ENCODE data around the gene CHST15.
"Not testable (repeated sequence)": the region's sequence is repeated elsewhere in the genome, so short reads cannot be mapped to it uniquely, and the experiment has no call there.

CHST15 gene

DNA sequence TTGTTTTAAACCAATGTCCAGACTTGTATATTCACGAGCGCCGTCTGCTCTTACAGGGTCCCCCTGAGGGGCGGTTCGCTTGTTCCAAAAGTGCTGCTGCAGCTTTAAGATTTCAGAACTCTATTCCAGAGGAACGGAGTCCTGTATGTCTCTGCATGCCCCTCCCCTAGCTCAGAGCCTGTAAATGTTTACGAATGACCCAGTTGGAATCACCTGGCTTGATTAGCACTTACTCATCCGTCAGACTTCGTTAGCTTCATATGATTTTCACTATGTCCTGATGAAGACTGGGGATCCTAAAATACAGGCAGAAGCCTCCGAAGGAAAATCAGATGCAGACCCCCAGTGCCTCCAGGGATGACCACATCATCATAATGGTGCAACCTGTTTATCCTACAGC, 4.5 kb upstream of the CHST15 start:
- DNase-seq: no peak

DNA sequence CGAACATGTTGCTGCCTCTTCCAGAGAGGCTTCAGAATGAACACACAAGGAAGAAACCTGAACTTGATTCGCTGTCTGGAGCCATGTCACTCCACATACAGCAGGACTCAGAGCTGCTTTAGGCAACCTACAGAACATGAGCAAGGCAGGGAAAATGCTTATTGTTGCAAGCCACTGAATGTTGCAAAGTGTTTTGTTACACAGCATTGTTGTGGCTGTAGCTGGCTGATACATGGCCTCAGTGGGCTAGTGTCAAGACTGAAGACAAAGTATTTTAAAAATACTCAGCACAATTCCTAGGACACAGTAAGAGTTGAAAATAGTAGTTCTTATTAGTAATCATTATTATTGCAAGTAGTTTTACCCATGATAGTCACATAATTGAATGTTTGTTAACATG, 3.1 kb upstream of the CHST15 start:
- no peak for DNase-seq

DNA sequence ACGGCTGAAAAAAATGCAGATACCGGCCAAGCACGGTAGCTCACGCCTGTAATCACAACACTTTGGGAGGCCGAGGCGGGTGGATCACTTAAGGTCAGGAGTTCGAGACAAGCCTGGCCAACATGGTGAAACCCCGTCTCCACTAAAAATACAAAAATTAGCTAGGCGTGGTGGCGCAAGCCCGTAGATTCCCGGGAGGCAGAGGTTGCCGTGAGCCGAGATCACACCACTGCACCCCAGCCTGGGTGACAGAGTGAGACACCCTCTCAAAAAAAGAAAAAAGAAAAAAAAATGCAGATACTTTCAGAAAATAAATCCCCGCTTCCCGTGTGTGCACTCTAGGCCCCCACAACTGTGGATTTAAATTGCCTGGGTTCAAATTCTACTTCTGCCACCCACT, 2.4 kb upstream of the CHST15 start:
- DNase-seq: not testable (repeated sequence)

DNA sequence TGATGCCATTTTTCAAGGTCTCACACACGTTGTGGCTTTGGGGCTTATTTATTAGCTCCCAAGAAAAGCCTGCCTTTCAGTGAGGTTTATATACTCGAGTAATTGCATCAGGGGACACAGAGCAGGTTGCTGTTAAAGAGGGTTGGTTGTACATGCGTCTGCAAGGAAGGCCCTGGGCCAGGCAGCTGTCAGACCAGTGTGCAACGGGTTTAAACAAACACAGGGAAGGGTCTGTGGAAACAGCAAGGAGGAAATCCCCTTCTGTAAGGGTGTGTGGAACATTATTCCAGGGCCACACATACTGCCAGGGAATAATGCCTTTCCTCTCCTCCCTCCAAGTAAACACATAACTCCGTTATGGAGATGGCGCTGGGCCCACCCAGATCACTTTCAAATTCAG, 1.7 kb upstream of the CHST15 start:
- no peak for DNase-seq

DNA sequence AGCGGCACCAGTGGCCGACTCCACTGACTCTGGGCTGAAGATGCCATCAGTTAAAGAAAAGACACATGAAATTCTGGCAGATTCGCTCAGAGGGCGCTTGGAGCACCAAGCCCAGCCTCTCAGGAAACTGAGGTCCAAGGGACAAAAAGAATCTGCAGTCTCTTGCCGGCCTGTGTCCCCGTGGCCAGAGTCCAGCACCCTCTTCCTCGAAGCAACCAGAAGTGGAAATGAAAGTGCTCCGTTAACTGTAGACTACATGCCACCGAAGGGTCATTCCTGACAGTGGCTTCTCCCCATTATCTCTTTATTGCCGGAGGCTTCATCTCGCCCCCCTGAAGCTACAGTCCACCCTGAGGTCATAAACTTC, 1.0 kb upstream of the CHST15 start:
- no peak for DNase-seq

DNA sequence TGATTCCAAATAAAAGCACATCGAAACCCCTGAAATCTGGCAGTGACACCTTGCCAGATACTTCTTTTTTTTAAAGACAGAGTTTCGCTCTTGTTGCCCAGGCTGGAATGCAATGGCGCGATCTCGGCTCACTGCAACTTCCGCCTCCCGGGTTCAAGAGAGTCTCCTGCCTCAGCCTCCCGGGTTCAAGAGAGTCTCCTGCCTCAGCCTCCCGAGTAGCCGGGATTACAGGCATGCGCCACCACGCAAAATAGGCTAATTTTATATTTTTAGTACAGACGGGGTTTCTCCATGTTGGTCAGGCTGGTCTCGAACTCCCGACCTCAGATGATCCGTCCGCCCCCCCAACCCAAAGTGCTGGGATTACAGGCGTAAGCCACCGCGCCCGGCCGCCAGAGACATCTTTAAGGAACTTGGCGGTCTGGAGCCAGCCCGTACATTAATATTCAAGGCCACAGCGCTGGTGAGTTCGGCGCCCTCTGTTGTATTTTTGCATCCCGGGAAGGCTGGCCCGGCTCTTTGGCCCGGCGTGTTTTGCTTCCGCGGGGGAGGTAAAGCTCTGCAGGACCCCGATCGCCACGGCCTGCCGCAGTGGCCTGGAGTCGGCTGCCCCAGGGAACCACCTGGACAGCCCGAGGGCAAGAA, 498 bp upstream of the CHST15 start:
- DNase-seq: not testable (repeated sequence)

DNA sequence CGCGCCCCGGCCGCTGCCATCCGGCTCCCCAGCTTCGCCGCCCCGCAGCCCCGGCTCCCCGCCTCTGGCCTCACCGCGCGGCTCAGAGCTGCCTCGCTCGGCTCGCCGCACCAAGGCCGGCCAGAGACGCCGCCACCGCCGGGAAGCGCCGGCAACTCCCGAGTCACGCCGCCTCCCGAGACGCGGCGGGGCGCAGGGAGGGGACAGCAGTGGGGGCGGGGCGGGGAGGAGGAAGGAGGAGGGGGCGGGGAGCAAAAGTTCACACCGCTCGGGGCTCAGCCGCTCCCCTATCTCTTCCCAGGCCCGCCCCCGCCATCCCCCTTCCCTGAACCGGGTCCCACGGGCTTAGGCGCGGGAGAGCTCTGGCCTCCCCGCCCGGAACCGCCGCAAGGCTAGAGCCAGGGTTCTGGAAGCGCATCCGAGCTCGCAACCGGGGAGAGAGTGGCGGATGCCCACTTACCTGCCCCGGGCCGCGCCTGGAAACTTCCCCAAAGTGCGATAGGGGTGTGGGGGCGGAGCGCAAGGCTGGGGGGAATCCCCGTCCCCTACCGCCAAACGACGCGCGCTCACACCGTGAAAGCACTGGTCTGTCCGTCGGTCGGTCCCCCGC, 1.0 kb downstream of the CHST15 start:
- no peak for DNase-seq

DNA sequence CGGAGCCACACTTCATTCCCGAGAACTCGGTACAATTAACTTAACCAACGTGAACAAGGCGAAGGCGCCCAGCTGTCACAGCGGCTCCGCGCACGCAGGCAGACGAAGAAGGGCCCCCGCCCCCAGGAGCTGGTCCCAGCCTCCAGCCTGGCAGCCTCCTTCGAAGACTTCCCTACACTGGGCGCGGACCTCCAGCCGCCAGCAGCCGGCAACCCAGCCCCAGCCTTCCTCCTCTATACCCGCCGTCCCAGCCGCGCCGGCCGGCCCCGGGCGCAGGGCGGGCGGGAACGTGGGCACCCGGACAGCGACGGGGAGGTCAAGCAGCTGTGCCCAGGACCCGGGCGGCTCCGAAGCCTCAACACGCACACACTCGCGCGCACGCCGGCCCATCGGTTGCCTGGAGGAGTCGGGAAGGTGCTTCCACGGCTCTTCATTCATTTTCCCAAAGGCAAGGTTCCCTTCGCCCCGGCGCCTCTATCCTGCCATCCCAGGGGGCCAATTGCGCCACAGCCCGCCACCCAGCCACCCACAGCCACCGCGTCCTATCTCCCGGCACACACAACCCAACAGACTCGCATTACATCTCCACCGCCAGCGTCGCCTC, 1.6 kb downstream of the CHST15 start:
- no peak for DNase-seq

DNA sequence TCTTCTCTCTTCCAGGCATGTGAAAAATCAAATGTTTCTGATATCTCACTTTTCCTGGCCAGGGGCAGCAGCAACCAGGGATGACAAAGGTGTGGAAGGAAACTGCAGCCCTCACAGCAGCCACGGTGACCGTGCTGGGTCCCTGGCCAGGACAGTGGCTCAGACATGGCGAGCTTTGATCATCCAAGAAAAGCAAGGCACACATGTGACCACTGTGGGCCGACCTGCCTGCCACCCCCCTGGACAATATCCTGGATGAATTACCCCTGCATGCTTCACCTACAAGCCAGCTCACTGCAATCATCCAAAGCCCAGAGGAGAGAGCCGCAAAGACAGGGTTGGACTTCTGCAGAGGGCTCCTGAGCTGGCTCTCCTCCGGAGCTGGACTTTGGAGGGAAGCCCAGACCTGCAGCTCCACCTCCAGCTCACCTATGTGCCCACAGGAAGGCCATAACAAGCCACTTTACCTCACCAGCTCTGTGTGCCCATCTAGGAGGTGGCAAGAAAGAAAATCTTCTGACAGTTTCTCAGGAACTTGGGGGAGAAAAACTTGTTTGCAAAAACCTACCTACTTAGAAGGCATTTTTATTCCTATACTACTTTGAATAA, 2.7 kb downstream of the CHST15 start:
- DNase-seq: no peak

DNA sequence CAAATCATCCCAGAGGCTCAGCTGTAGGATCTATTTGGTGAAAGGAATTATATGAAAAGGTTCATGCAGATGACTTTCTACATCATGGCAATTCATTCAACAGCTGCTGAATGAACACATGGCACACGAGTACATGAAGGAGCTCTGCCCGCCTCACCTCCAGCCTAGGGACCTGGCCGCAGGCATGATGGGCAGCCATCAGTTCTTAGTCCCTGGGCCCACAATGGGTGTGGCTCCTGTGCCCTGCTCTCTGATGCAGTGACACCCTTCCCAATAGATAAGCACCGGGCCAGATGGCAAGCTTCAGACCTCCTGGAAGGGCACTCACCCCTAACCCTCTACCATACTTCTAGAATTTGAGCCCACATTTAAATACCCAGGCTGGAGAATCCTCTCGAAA, 3.5 kb downstream of the CHST15 start:
- DNase-seq: no peak

DNA sequence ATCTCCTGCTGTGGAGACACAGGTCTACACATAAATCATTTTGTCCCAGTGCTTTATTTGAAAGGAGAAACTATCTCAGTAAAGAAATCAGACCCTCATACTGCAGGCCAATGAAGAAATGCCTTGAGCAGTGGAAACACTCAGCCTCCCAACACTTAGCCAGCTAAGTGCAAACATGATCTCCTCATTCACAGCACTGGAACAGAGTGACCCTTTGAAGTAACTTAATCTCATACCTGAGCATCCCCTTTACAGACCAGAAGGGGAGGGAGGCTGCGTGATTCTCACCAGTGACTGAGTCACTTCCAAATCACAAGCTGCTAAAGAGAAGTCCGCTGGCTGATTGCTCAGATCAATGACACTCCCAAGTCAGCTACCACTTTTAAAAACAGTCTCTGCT, 4.5 kb downstream of the CHST15 start:
- DNase-seq: no peak

DNA sequence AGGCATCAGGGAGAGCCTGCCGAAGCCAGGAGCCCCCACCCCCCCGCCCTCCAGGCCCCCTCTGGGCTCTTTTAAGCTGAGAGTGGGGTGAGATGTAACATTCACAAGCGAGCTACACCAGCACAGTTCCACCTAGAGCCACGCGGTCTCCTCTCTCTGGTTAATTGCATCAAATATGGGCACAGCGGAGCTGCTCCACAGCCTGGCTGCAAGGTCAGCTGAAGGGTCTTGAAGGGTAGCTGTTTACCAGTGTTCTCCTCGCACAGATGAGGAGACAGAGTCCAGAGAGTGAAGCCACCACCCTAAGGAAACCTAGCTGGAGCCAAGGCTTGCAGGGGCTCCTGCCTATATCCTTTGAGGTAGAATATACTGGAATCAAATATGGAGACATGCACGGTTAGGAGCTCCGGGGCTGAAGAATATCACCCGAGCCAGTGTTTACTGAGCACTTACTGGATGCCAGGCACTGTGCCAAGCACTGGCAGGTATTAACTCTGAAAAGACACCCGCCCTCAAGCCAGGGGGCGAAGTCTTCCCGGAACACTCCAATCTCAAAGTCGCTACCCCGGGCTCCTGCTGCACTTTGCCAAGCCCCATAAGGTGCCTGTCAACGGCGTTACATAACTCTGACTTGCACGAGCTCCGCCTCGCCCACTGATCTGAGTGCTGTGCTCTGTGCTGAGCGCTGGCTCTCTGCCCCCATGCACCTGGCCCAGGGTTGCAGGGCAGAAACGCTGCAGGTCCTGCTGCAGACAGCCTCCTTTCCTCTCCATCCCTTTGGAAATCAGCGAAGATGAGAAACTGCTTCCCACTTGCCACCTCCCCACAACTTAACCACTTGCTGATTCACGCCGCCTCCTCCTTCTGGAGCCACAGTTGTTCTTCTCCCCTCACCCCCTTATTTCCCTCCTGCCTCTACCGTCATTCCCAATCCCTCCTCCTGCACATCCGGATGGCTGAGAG, 5.4 kb downstream of the CHST15 start:
- no peak for DNase-seq

DNA sequence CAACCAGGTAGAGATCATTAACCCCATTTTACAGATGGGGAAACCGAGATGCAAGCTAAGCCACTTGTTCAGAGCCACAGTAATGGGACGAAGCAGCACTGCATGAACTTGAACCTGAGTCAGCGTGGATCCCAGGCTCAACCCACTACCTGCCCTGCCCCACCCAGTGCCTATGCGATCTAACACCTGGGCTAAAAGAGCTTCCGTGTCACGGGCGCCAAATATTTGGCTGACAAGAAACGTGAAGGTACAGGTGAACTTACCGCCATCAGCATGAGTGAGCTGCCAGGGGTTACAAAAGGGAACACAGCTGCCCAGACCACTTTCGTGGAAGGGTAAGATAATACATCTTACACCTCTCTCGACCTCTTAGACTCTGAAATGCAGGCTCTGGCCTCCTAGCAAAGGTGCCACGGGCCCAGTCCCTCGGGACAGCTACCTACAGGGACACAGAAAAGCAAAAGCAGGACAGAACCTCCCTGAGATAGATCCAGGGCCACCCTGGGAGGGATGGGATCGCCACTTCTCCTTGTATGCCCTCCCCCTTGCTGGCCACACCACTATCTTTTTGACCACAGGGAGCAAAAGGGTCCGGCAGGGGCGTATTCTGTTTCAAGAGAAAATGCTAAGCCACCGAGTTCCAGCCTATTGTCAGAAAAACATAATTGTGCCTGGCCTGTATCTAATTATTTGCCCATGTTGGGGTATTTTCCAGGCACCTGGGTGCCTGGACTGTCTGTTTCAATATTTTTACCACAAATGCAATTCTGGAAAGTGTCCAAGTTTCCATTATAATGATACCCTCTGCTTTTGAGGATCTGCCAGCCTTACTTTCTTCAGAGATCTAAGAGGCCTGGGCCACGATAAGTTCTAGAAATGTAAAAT, 6.4 kb downstream of the CHST15 start:
- no peak for DNase-seq

DNA sequence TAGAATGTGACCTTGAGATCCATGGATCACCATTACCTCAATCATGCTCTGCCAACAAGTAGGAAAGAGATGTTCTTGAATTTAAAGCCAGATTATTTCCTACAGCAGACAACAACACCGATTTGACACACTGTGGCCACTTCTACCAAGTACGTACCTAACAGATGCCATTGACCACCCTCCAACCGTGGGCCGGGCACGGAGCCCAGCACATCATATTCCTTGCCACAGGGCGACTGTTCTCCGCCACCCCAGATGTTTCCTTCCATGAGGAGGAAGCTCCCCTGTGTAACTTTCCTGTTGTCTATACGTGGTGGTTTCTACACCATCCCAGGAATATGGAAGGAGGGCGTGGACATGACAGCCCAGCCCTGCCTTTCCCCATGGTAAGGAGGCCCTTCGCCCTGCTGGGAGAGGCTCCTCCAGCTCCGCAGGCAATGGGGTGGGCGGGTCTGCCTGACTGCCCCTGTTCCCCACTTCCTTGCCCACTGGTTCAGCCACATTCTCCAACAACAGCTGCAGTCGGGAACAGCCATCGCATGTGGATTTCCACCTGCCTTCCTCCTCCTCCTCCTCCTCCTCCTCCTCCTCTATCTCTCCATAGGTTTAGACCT, 7.2 kb downstream of the CHST15 start:
- no peak for DNase-seq

DNA sequence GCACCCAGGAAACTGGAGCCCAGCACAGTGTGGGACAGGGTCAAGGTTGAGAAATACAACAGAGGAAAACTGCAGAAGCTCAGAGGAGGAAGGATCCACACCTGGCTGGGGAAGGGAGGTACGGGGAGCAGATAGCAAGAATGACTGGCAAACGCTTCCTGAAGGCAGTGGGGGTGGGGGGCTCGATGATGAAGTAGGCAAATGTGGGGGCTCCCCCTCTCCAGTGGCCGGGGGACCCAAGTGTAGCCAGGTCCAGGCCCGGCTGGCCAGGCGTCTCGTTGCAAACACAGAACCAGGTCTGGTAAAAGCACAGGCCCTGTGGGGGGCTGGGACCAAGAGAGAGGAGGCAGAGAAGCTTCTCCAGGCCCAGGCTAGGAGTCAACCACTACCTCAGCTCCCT, 7.7 kb downstream of the CHST15 start:
- no peak for DNase-seq

DNA sequence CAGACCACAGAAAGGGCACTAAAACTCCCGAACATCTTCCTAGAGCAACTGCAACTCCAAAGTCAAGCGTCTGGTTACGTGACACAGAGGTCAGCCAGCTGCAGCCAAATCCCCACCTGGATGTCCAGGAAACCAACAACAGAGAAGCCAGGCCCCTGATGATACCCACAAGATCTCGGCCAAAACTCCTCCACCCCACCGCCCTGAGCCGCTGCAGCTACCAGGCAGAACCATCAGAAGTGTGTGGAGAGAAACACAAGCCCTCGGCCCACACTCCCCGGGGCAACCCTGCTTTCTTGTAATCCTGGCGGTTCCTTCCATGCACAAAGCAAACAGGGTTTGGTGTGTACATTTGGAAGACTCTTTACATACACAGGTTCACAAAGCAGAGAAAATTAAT, 8.7 kb downstream of the CHST15 start:
- DNase-seq: no peak

DNA sequence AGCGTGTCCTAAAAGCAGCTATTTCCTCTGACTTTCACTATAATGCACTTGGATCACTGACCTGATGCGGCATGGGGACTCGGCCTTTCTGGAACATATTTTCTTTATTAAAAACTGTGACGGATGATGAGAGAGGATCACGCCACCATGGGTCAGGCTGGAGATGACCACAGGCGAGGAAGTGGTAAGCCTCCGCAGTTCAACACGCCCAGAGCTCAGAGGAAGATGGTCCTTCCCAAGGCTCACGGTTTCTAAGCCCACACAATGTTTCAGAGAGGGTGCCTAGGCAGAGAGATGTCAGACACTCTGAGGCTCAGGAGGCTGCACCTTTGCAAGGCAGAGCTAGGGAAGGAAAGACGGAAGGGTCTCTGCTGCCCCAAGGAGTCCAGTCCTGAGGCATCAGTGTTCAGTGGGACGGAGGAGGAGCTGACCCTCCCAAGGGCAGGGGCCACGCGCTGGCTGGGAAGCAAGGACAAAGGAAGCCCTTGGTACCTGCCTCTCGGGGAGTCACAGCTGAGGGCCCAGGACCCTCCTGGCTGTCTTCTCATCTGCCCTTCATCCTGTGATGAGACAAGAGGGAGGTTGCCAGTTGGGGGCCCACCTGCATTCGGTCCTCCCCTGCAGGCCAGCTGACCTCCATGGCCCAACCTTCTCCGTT, 9.5 kb downstream of the CHST15 start:
- DNase-seq: no peak

DNA sequence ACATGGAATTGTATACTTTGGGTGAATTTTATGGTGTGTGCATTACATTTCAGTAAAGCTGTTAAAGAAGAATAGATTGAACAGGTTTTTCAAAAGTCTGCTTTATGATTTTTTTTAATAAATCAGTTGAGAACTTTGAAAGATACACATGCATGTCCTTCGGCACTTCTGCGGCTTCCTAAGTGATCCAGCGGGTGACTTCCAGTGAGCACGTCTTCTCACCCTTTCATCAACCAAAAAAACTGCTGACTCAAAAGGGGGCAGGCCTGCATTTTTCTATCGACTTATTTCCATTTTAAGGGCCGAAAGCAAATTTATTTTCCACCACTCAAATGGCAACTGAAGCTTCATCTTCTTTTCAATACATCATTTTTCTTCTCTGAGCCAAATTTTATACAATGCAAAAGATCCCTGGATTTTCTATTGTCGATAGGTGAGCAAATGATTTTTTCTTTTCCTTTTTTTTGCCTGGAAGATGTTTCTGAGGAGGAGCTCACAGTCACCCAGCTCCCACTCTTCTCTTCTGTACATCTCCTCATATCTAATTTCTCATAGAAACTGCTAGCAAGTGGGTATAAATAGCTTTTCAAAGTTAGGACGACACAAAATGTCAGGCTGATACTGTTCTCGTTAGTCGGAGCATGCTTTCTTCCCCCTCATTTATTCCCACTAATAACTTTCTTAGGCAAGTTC, 10.2 kb downstream of the CHST15 start:
- DNase-seq: no peak

DNA sequence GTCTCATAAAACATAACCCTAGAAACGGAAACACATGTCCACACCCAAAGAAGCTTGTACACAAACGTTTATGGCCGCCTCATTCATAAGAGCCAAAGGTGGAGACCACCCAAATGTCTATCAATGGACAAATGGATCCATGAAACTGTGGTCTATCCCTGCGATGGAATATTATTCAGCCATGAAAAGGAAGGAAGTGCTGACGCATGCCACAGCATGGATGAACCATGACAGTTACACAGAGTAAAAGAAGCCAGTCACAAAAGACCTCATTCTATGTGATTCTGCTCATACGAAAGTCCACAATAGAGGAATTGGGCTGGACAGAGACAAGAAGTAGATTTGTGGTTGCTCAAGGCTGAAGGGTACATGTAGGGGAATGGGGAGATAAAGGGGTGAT, 10.8 kb downstream of the CHST15 start:
- no peak for DNase-seq

DNA sequence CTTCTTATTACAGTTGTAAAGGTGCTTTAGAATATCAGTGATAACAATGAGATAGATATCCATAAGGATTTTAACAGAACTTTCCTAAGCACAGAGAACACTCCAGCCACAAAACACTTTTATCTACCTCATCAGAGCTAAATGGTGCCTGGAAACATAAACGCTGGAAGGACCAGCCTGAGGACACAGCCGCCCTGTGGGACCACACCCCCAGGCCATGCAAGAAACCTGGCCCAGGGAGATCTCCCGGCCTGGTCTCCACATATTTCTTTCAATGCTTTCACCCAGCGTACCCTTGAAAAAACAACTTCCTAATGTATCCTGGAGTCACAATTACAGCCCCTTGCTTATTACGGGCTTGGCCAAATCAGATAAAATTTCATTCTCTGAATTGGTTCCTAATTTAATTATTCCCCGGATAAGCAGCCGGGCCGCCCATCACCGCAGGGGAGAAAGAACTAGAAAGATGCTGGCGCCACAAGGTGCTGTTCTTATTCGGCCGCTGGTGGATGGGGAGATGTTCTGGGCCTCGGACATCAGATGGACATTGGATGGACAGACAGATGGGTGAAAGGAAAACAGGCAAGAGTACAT, 11.8 kb downstream of the CHST15 start:
- DNase-seq: no peak

Data from activated gamma-delta T cell treated with Interleukin-2 at 50 U/mL for 16 hours (primary cell).